Cardiac fibroblast (primary cell): ENCODE results near the gene CARMIL1.

Experiments used
- DNase-seq, 2 donors: peaks; one replicate each; pipeline versions ENCODE4 v3.0.0 to v3.0.0-alpha.2; 2010; ENCODE audit warnings: low read depth in 2 of 2
- H3K4me3 ChIP-seq, 2 donors: replicated peaks in 1 of 2; 1 replicate in 1 of 2; 2 replicates in 1 of 2; pipeline ENCODE4 v1.5.1; 2011; ENCODE audit warnings: low read depth in 2 of 2, low read length in 2 of 2, mild to moderate bottlenecking in 2 of 2, moderate library complexity in 1 of 2
- TF ChIP-seq, protein P1 (sequence below): IDR thresholded peaks from one replicate; pipeline ENCODE4 v1.5.1; 2011; ENCODE audit warnings: low read depth, mild to moderate bottlenecking, low read length, inconsistent platforms

CARMIL1 gene

DNA sequence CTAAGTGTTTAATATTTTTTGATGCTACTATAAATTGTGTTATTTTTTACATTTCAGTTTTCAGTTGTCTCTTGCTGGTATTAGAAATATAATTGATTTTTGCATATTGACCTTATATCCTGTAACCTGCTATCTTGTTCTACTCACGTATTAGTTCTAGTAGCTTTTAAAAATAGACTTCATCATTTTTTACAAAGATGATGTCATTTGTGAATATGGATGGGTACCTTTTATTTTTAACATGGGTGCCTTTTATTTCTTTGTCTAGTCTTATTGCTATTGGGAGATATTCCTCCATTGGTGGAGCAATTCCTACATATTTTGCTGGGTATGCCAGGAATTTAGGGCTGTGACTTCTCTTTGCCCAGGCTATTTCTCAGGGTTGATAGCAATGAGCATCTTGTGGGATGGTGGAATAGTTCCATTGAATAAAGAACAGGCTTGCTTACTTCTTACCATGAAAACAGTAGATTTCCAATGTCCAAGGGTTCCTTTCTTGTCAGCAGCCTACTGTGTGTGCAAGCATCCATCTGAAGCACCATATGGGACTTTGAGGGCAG is 149.7 kb downstream of the CARMIL1 start:
- TF ChIP-seq, protein P1, sequence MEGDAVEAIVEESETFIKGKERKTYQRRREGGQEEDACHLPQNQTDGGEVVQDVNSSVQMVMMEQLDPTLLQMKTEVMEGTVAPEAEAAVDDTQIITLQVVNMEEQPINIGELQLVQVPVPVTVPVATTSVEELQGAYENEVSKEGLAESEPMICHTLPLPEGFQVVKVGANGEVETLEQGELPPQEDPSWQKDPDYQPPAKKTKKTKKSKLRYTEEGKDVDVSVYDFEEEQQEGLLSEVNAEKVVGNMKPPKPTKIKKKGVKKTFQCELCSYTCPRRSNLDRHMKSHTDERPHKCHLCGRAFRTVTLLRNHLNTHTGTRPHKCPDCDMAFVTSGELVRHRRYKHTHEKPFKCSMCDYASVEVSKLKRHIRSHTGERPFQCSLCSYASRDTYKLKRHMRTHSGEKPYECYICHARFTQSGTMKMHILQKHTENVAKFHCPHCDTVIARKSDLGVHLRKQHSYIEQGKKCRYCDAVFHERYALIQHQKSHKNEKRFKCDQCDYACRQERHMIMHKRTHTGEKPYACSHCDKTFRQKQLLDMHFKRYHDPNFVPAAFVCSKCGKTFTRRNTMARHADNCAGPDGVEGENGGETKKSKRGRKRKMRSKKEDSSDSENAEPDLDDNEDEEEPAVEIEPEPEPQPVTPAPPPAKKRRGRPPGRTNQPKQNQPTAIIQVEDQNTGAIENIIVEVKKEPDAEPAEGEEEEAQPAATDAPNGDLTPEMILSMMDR, result no peak
- no peak overlapping the region for H3K4me3 ChIP-seq
- no peak for DNase-seq

DNA sequence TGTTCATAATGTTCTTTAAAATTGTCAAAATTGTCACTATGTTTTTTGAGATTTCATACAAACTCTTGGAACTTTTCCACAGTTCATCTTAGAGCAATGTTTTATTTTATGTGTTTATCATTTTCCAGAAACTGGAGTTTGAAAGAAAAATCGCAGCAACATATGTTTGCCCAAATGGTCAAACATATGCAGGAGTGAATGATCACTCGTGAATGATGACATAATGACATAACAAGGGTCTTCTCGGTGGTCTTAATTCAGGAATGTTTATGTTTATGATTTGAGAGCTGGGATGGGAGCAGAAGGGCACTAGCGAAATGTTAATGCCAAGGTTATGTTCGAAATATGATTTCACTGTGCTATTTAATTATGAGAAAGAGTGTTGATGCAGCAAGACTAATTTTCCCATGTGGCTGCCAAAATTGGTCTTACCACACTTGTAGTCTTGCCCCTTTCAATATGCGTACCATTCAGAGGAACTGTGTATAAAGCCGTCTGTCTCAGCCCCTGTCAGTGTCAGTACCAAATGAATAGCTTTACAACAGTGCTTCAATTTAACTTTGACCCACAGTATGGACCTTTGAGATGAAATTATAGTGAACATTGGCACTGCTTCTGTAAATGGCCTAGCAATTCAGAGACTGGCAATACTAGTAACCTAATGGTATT is 152.3 kb downstream of the CARMIL1 start:
- no peak for DNase-seq
- no peak overlapping the region for H3K4me3 ChIP-seq
- TF ChIP-seq, protein P1, result no peak

DNA sequence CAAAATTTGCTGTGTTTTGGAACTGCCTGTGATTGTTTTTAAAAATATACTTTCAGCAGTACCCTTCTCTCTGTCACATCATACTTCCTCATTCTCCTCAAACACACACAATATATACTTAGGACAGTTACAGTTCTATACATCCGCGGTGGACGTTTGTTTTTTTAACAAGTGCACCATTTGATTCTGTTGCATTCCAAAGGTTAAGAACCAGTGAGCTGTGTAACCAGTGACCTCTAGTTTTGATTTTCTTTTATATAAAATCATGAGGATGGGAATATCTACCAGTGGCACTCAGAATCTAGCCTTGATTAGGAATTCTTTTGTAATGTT is 152.8 kb downstream of the CARMIL1 start:
- no peak for DNase-seq
- TF ChIP-seq, protein P1, result no peak

DNA sequence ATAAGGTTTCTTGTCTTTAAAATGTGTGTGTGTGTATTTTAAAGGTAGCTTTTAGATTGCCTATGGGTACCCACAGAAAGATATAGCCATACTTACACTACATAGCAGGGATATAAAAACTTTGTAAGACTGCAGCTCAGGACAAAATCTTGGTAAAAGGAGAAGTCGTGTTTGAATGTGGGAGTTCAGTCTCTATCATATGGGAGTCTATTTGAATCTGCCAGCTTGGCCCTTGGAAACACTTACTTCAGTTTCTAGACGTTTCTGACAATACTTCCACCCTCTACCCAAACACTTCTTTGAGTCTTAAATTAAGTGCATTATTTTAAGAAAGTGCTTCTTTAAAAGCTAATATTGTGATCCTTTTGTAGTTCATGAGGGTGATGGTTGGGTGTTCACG is 155.7 kb downstream of the CARMIL1 start:
- no peak overlapping the region for H3K4me3 ChIP-seq
- TF ChIP-seq, protein P1, result no peak
- DNase-seq, result no peak

More for the DNA sequence above, 152.8 kb downstream of the CARMIL1 start:
- no peak overlapping the region for H3K4me3 ChIP-seq

DNA sequence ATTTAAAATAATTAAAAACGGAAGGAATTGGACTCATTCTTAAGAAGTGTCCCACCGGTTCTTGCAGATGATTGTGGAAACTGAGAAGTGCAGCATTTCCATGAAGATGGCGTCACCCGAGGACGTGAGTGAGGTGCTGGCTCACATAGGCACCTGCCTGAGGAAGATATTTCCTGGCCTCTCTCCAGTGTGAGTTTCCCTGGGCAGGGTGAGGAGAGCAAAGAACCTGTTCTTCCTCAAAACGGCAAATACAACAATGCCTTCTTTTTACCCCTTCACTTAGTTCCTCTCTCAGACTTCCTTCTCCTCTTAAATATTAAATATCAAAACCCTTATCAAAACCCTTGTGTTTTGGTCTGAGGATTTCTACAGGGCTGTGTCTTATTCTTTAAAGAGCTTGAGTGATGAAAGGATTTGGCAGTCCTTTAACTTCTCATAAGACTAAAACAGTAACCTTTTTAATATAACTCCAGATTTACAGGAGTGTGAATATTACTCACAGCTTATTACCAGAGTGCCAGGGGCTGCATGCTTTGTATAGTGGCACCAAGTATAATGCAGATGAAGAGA is 156.3 kb downstream of the CARMIL1 start:
- TF ChIP-seq, protein P1, result no peak
- no peak for DNase-seq
- no peak overlapping the region for H3K4me3 ChIP-seq

DNA sequence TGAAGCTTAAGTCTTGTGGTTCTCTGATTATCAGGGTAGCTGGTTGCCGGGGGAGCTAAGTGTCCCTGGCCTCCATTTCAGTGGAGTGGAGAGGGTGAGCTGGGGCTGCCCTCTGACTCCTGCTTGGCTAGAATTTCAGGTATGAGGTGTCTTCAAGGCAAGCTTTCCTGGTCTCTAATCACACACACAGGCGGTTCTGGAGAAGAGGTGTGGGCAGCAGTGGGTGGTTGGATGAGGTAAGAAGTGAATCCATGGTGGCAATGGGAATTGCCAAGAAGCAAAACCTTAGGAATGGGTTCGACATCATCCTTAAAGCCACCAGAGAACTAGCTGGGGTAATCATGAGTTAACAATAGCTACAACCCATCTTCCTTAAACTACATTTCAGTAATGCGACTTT is 157.6 kb downstream of the CARMIL1 start:
- DNase-seq, result no peak
- TF ChIP-seq, protein P1, result no peak
- no peak overlapping the region for H3K4me3 ChIP-seq
